GM12878 (cell line): ENCODE results near the gene TMEM207. TPM values are rescaled to one million over a fixed set of nuclear protein-coding genes. Genes with fewer than 3 reads are reported as not detected.

ENCODE experiments used
- ATAC-seq: fragments of 200-7000 bp; cut with Tn5 transposase; 3 replicates; pipeline ENCODE4 v1.9.1; 2020; ENCODE audit warnings: mild to moderate bottlenecking, moderate library complexity
- BruUV-seq: library from RNA; stranded (reverse); fragments of 400-500 nt; replicated peaks from 2 replicates; lab custom pipeline; 2021; lab: Mats Ljungman, UMichigan
- CTCF ChIA-PET: fragments of 300-600 bp; sonication (Branson Sonifier 250); formaldehyde crosslinking; extraction: SDS; loops from one replicate; lab custom pipeline; 2021; ENCODE audit warnings: inconsistent platforms; lab: Yijun Ruan, JAX
- POLR2A ChIA-PET: fragments of 350-600 bp; formaldehyde crosslinking; extraction: SDS; loops from one replicate; lab custom pipeline; 2021; ENCODE audit warnings: inconsistent platforms; lab: Charles Lee
- RAD21 ChIA-PET: fragments of 300-600 bp; sonication (Branson Sonifier 250); formaldehyde crosslinking; loops from one replicate; lab custom pipeline; 2023; ENCODE audit warnings: antibody characterized with exemption; ENCODE audit not compliant: unreplicated experiment; lab: Charles Lee
- SMC1A ChIA-PET: fragments of 300-600 bp; sonication (Branson Sonifier 250); formaldehyde crosslinking; loops from one replicate; lab custom pipeline; 2023; ENCODE audit not compliant: unreplicated experiment, uncharacterized antibody; lab: Charles Lee
- DNase-seq: peaks from one replicate; pipeline ENCODE4 v3.0.0-alpha.2; 2011; ENCODE audit warnings: low read depth, low spot score
- FAIRE-seq: peaks from 3 replicates; lab custom pipeline; 2011; peaks lifted over from hg19 to GRCh38; lab: Jason Lieb, UNC
- H2AFZ ChIP-seq: 2 replicates; pipeline ENCODE4 v1.6.0; 2011; ENCODE audit warnings: low read depth, low read length, control low read depth; ENCODE audit not compliant: control insufficient read depth
- H3K27ac ChIP-seq: 2 replicates; pipeline ENCODE4 v1.5.1; 2011; ENCODE audit warnings: control low read depth; ENCODE audit not compliant: control insufficient read depth, insufficient read depth
- H3K27me3 ChIP-seq, 2 experiments: replicated peaks in 1 of 2; 2 replicates each; pipeline versions ENCODE4 v1.6.0 to v1.6.1; 2011; ENCODE audit warnings: low read length in 1 of 2; ENCODE audit not compliant: control insufficient read depth in 2 of 2, insufficient read depth in 2 of 2
- H3K36me3 ChIP-seq, 2 experiments: 2 replicates each; pipeline ENCODE4 v1.5.1; 2011; ENCODE audit warnings: low read length in 1 of 2; ENCODE audit not compliant: control insufficient read depth in 2 of 2, insufficient read depth in 2 of 2
- H3K4me1 ChIP-seq: 2 replicates; pipeline ENCODE4 v1.6.1; 2011; ENCODE audit warnings: mild to moderate bottlenecking, low read length, moderate library complexity, mixed read lengths; ENCODE audit not compliant: control insufficient read depth, insufficient read depth
- H3K4me2 ChIP-seq: 2 replicates; pipeline ENCODE4 v1.6.0; 2011; ENCODE audit warnings: control low read depth; ENCODE audit not compliant: control insufficient read depth, insufficient read depth
- H3K4me3 ChIP-seq: fragments of 200-600 bp; sonication (generic); 2 replicates; pipeline ENCODE4 v1.5.1; 2016
- H3K79me2 ChIP-seq: 2 replicates; pipeline ENCODE4 v1.6.0; 2011; ENCODE audit warnings: low read length; ENCODE audit not compliant: control insufficient read depth, insufficient read depth
- H3K9ac ChIP-seq: 2 replicates; pipeline ENCODE4 v1.8.0; 2011; ENCODE audit warnings: low read length, control low read depth, mixed read lengths; ENCODE audit not compliant: control insufficient read depth, insufficient read depth
- H3K9me3 ChIP-seq: replicated peaks from 3 replicates; pipeline ENCODE4 v1.5.1; 2011; ENCODE audit warnings: mild to moderate bottlenecking, low read length; ENCODE audit not compliant: control insufficient read depth, insufficient read depth
- H4K20me1 ChIP-seq: 2 replicates; pipeline ENCODE4 v1.6.0; 2011; ENCODE audit not compliant: control insufficient read depth, insufficient read depth
- CREB1 ChIP-seq: IDR thresholded peaks from 2 replicates; pipeline ENCODE4 v1.6.1; 2012; ENCODE audit warnings: low read depth, mild to moderate bottlenecking, inconsistent platforms
- CREM ChIP-seq: IDR thresholded peaks from 2 replicates; pipeline ENCODE4 v1.6.1; 2014; ENCODE audit warnings: antibody characterized with exemption, low read depth
- EED ChIP-seq: sonication (generic); IDR thresholded peaks from 2 replicates; pipeline ENCODE4 v1.6.1; 2016; ENCODE audit warnings: antibody characterized with exemption, low read depth
- MEF2A ChIP-seq: IDR thresholded peaks from 2 replicates; pipeline ENCODE4 v1.6.1; 2011; ENCODE audit warnings: low read depth, mild to moderate bottlenecking, low read length, moderate library complexity; ENCODE audit not compliant: insufficient read depth
- MEF2B ChIP-seq: fragments of 450-650 bp; IDR thresholded peaks from 2 replicates; pipeline ENCODE4 v1.6.1; 2018; ENCODE audit warnings: mild to moderate bottlenecking, moderate library complexity; ENCODE audit not compliant: partially characterized antibody, poor library complexity, severe bottlenecking
- POLR2AphosphoS2 ChIP-seq: IDR thresholded peaks from 2 replicates; pipeline ENCODE4 v1.6.1; 2011; ENCODE audit warnings: low read depth, mild to moderate bottlenecking, low read length, improper control_type of control experiment, moderate library complexity
- SMAD5 ChIP-seq: IDR thresholded peaks from 2 replicates; pipeline ENCODE4 v1.6.1; 2016; ENCODE audit warnings: antibody characterized with exemption, low read depth
- SUZ12 ChIP-seq: fragments of 200-600 bp; sonication (generic); IDR thresholded peaks from one replicate; pipeline ENCODE4 v1.6.1; 2018; ENCODE audit warnings: antibody characterized with exemption, mild to moderate bottlenecking; ENCODE audit not compliant: unreplicated experiment
- ZNF207 ChIP-seq: fragments of 450-650 bp; IDR thresholded peaks from 2 replicates; pipeline ENCODE4 v1.6.1; 2014; ENCODE audit warnings: antibody characterized with exemption, mild to moderate bottlenecking, borderline replicate concordance
- ZNF622 ChIP-seq: fragments of 450-650 bp; IDR thresholded peaks from 2 replicates; pipeline ENCODE4 v1.6.1; 2017; ENCODE audit warnings: mild to moderate bottlenecking, inconsistent platforms
- WGBS: methylation state at CpG from one replicate; pipeline ENCODE4 v1.1.6; 2016; ENCODE audit warnings: low lambda C conversion rate; ENCODE audit not compliant: insufficient replicate concordance, insufficient coverage; ENCODE audit errors: missing lambda C conversion rate; 5-methylcytosine and 5-hydroxymethylcytosine counted together
- in situ Hi-C: fragments of 300-500 bp; cut with MboI; formaldehyde crosslinking; loops from 9 replicates; pipeline ENCODE4 v1.14.3; 2018; ENCODE audit warnings: mixed read lengths
- intact Hi-C: fragments of 100-400 bp; cut with micrococcal nuclease; formaldehyde crosslinking; loops from one replicate; pipeline ENCODE4 v1.14.2; 2022; ENCODE audit not compliant: unreplicated experiment
- polyA plus RNA-seq, 11 experiments: library from polyadenylated mRNA; depleted of rRNA in 4 of 11; unstranded in 6 of 11; stranded (reverse) in 5 of 11; fragments of >200 nt; fragmentation: Nextera tagmentation in 4 of 11; fragmentation: Illumina TruSeq in 1 of 11; extraction: Ambion mirVana in 4 of 11; extraction: Trizol in 1 of 11; gene quantifications; 1 replicate in 1 of 11; 2 replicates in 10 of 11; pipeline versions ENCODE4 v1.2.1 to v1.2.3, GENCODE V29; 2011 to 2016; ENCODE audit warnings: inconsistent platforms in 2 of 11, missing spikeins in 2 of 11, low read depth in 1 of 11
- total RNA-seq, 4 experiments: library from RNA; depleted of rRNA in 3 of 4; stranded (reverse); fragments of >200 nt in 3 of 4; fragmentation: Illumina TruSeq in 1 of 4; extraction: Trizol in 1 of 4; gene quantifications; 2 replicates each; pipeline versions ENCODE4 v1.2.1 to v1.2.3, GENCODE V29; 2013 to 2021
- TF ChIP-seq, protein P1 (sequence below): fragments of 450-650 bp; IDR thresholded peaks from 2 replicates; pipeline ENCODE4 v1.6.1; 2018; ENCODE audit warnings: mild to moderate bottlenecking, low read depth, moderate library complexity; ENCODE audit not compliant: partially characterized antibody
- TF ChIP-seq, protein P2 (sequence below): IDR thresholded peaks from 2 replicates; pipeline ENCODE4 v1.6.1; 2011; ENCODE audit warnings: borderline replicate concordance, low read depth, mild to moderate bottlenecking, moderate library complexity, low read length; ENCODE audit not compliant: insufficient read depth, poor library complexity, severe bottlenecking
- TF ChIP-seq, protein P3 (sequence below): fragments of 450-650 bp; IDR thresholded peaks from 2 replicates; pipeline ENCODE4 v1.6.1; 2017; ENCODE audit warnings: antibody characterized with exemption, mild to moderate bottlenecking, moderate library complexity

Gene TMEM207
- total and polyA plus RNA-seq, 10 of the 15 experiments (the other 5 are each of a cell fraction or from before 2014, with no cell fraction given): not detected

DNA sequence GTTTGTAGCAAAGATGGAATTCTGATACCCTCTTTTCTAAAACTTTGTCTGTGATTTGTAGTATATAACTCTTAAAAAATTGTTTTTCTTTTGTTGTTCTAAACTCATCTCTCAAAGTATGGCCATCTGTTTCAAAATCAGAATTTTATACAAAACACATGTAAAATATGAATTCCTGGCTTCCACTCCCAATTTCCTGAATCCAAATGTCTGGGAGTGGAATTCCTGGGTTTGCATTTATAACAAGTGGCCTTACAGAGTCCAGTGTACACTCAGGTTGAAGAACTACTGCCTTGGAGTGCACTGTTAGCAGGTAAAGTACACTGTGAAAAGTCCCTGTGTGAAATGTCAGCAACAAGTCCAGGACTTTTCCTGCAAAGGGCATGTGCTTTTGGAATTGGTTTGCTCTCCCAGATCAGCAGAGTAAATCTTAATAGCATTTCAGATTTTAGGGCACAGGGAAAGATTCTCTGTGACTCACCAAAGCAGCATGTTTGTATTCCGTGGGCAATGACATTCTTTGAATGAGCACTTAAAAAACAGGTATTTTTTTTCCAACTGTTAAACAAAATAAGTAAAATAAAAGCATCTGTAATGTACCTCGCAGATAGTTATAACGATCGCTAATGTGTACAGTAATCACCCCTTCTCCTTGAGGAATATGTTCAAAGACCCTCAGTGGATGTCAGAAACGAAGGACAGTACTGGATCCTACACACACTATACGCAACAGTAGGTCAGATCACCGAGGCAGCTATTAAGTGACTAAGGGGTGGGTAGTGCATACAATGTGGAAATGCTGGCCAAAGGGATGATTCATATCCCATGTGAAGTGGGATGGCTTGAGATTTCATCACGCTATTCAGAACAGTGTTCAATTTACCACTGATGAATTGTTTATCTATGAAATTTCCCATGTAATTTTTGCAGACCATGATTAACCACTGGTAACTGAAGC, 63.7 kb downstream of the TMEM207 start:
- no peak overlapping the region for H3K27ac ChIP-seq
- ChIA-PET CTCF (interaction anchor here (0.8 to 3.2 kb wide), 8 partner anchors 12 to 426 kb away, joined by 3 to 12 read pairs (median 6); no protein-coding TSS in a partner anchor), RAD21 (interaction anchor here (1.0 to 2.0 kb wide), 3 partner anchors 10 to 57 kb away, joined by 3 to 6 read pairs (median 5); no protein-coding TSS in a partner anchor), POLR2A (no interaction called here), SMC1A (interaction anchor here (1.0 to 2.0 kb wide), 7 partner anchors 10 to 424 kb away, joined by 3 to 6 read pairs (median 4); no protein-coding TSS in a partner anchor)
- no peaks in the 10 kb centered on the region for H3K9me3 ChIP-seq
- ATAC-seq (no peak), DNase-seq (no peak), FAIRE-seq (no peak)
- H2AFZ ChIP-seq: no peak overlapping the region
- no peaks in the 10 kb centered on the region for H4K20me1 ChIP-seq
- no peaks in the 10 kb centered on the region for H3K36me3 ChIP-seq
- intact Hi-C loops (loop anchor here (2.0 kb wide), 2 partner anchors 161 to 419 kb away; no protein-coding TSS in a partner anchor), in situ Hi-C loops (loop anchor here (10.0 kb wide), 1 partner anchor 421 kb away; no protein-coding TSS in a partner anchor)
- 26% methylated on average over 8 of the region's 8 CpGs for WGBS
- H3K27me3 ChIP-seq: no peaks in the 10 kb centered on the region
- no peak overlapping the region for H3K4me2 ChIP-seq
- no peak overlapping the region for H3K9ac ChIP-seq
- BruUV-seq: no TSS peak
- no peak overlapping the region for H3K4me3 ChIP-seq
- no peaks in the 10 kb centered on the region for H3K4me1 ChIP-seq
- TF ChIP-seq EED (no peak), ZNF622 (no peak), SMAD5 (no peak), MEF2A (no peak), CREM (no peak), MEF2B (no peak), ZNF207 (no peak), CREB1 (no peak), SUZ12 (no peak), POLR2AphosphoS2 (no peak)
- TF ChIP-seq, protein P1, sequence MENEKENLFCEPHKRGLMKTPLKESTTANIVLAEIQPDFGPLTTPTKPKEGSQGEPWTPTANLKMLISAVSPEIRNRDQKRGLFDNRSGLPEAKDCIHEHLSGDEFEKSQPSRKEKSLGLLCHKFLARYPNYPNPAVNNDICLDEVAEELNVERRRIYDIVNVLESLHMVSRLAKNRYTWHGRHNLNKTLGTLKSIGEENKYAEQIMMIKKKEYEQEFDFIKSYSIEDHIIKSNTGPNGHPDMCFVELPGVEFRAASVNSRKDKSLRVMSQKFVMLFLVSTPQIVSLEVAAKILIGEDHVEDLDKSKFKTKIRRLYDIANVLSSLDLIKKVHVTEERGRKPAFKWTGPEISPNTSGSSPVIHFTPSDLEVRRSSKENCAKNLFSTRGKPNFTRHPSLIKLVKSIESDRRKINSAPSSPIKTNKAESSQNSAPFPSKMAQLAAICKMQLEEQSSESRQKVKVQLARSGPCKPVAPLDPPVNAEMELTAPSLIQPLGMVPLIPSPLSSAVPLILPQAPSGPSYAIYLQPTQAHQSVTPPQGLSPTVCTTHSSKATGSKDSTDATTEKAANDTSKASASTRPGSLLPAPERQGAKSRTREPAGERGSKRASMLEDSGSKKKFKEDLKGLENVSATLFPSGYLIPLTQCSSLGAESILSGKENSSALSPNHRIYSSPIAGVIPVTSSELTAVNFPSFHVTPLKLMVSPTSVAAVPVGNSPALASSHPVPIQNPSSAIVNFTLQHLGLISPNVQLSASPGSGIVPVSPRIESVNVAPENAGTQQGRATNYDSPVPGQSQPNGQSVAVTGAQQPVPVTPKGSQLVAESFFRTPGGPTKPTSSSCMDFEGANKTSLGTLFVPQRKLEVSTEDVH: no peak
- TF ChIP-seq, protein P2, sequence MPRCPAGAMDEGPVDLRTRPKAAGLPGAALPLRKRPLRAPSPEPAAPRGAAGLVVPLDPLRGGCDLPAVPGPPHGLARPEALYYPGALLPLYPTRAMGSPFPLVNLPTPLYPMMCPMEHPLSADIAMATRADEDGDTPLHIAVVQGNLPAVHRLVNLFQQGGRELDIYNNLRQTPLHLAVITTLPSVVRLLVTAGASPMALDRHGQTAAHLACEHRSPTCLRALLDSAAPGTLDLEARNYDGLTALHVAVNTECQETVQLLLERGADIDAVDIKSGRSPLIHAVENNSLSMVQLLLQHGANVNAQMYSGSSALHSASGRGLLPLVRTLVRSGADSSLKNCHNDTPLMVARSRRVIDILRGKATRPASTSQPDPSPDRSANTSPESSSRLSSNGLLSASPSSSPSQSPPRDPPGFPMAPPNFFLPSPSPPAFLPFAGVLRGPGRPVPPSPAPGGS: no peak
- TF ChIP-seq, protein P3, sequence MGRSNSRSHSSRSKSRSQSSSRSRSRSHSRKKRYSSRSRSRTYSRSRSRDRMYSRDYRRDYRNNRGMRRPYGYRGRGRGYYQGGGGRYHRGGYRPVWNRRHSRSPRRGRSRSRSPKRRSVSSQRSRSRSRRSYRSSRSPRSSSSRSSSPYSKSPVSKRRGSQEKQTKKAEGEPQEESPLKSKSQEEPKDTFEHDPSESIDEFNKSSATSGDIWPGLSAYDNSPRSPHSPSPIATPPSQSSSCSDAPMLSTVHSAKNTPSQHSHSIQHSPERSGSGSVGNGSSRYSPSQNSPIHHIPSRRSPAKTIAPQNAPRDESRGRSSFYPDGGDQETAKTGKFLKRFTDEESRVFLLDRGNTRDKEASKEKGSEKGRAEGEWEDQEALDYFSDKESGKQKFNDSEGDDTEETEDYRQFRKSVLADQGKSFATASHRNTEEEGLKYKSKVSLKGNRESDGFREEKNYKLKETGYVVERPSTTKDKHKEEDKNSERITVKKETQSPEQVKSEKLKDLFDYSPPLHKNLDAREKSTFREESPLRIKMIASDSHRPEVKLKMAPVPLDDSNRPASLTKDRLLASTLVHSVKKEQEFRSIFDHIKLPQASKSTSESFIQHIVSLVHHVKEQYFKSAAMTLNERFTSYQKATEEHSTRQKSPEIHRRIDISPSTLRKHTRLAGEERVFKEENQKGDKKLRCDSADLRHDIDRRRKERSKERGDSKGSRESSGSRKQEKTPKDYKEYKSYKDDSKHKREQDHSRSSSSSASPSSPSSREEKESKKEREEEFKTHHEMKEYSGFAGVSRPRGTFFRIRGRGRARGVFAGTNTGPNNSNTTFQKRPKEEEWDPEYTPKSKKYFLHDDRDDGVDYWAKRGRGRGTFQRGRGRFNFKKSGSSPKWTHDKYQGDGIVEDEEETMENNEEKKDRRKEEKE: no peak
- H3K79me2 ChIP-seq: no peaks in the 10 kb centered on the region
